Stimulated activated CD8-positive, alpha-beta memory T cell treated with anti-CD3 and anti-CD28 coated beads, Interleukin-2, amount 100 ng/mL, for 48 hours (primary cell): ENCODE results near the gene HNRNPM.
"Not testable (repeated sequence)": the region's sequence is repeated elsewhere in the genome, so short reads cannot be mapped to it uniquely, and the experiment has no call there.

Source experiments
- DNase-seq, 2 donors: peaks; one replicate each; pipeline ENCODE4 v3.0.0-alpha.2; 2020; ENCODE audit warnings: low read depth in 2 of 2

Gene HNRNPM

GRCh38 chr19:8423817-8424223 lies 21.0 kb upstream of the HNRNPM start:
- DNase-seq = no peak

GRCh38 chr19:8425331-8425730 lies 19.4 kb upstream of the HNRNPM start:
- DNase-seq = not testable (repeated sequence)

GRCh38 chr19:8426283-8426682 lies 18.5 kb upstream of the HNRNPM start:
- DNase-seq = no peak

GRCh38 chr19:8429044-8429443 lies 15.7 kb upstream of the HNRNPM start:
- no peak for DNase-seq

GRCh38 chr19:8429826-8430225 lies 14.9 kb upstream of the HNRNPM start:
- DNase-seq = no peak

GRCh38 chr19:8430650-8431049 lies 14.1 kb upstream of the HNRNPM start:
- no peak for DNase-seq

GRCh38 chr19:8438236-8438635 lies 6.5 kb upstream of the HNRNPM start:
- DNase-seq = no peak

- DNase-seq = no peak
Observed at GRCh38 chr19:8441725-8442544, 2.8 kb upstream of the HNRNPM start.

GRCh38 chr19:8444140-8444676 lies 567 bp upstream of the HNRNPM start:
- not testable (repeated sequence) for DNase-seq

- DNase-seq = peak; percentile 26 to 36
Observed at GRCh38 chr19:8445488-8446001, 770 bp downstream of the HNRNPM start.

- no peak for DNase-seq
Observed at GRCh38 chr19:8446061-8446709, 1.4 kb downstream of the HNRNPM start.

- DNase-seq = no peak
Observed at GRCh38 chr19:8449830-8450229, 5.1 kb downstream of the HNRNPM start.

GRCh38 chr19:8451377-8451776 lies 6.6 kb downstream of the HNRNPM start:
- no peak for DNase-seq

GRCh38 chr19:8451885-8452284 lies 7.1 kb downstream of the HNRNPM start:
- DNase-seq = no peak

GRCh38 chr19:8452446-8453123 lies 7.8 kb downstream of the HNRNPM start:
- DNase-seq = no peak

- no peak for DNase-seq
Observed at GRCh38 chr19:8453616-8454015, 8.8 kb downstream of the HNRNPM start.

- DNase-seq = no peak
Observed at GRCh38 chr19:8454218-8454617, 9.4 kb downstream of the HNRNPM start.

GRCh38 chr19:8455018-8455417 lies 10.2 kb downstream of the HNRNPM start:
- DNase-seq = no peak

GRCh38 chr19:8456064-8456463 lies 11.3 kb downstream of the HNRNPM start:
- DNase-seq = no peak

GRCh38 chr19:8457209-8457608 lies 12.4 kb downstream of the HNRNPM start:
- no peak for DNase-seq

GRCh38 chr19:8457827-8458226 lies 13.1 kb downstream of the HNRNPM start:
- no peak for DNase-seq

- no peak for DNase-seq
Observed at GRCh38 chr19:8458380-8458779, 13.6 kb downstream of the HNRNPM start.
